ENCODE data around the gene PGAM4.
"Not testable (repeated sequence)": the region's sequence is repeated elsewhere in the genome, so short reads cannot be mapped to it uniquely, and the experiment has no call there.

Gene PGAM4

GRCh38 chrX:77924320-77924859 is 45.0 kb downstream of the PGAM4 start:
- DNase-seq = no peak

- DNase-seq = no peak
These were observed 46.7 kb downstream of the PGAM4 start for GRCh38 chrX:77922787-77923186.

DNA sequence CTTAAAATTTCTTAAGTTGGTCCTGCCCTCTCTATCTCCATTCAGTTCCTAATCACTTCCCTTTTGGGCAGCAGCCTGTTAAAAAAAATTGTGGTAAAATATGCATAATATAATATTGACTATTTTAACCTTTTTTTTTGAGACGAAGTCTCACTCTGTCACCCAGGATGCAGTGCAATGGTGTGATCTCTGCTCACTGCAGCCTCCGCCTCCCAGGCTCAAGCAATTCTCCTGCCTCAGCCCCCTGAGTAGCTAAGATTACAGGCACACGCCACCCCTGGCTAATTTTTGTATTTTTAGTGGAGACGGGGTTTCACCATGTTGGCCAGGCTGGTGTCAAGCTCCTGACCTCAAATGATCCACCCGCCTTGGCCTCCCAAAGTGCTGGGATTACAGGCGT is 50.1 kb downstream of the PGAM4 start:
- not testable (repeated sequence) for DNase-seq

DNA sequence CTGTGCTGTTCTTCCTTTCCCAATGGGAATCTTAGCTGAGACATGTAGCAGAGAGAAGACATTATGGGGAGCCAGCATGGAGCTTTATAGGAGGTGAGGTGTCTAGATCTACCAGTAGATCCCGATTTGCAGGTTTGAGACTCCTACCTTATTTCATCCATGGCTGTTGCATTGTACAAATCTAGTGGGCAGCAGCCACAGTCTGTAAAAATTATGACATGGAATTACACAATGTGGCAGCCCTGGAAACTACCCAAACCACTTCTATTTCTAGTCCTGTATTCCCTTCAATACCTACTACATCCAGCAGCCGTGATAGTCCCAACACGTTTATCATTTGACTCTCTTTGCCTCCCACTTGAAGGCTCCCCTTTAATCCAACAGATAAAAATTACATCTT is 50.9 kb downstream of the PGAM4 start:
- no peak for DNase-seq

All from activated naive CD4-positive, alpha-beta T cell treated with anti-CD3 and anti-CD28 coated beads, Interleukin-2, amount 50 U/mL, for 16 hours (primary cell).